Activated CD8-positive, alpha-beta T cell treated with anti-CD3 and anti-CD28 coated beads for 36 hours (primary cell): ENCODE results near the gene EVC2. TPM values are rescaled to one million over a fixed set of nuclear protein-coding genes. Genes with fewer than 3 reads are reported as not detected.

Source experiments
- ATAC-seq: fragments of 200-7000 bp; cut with Tn5 transposase; one replicate; pipeline ENCODE4 v1.10.0; 2021; ENCODE audit warnings: mild to moderate bottlenecking, moderate library complexity
- CTCF ChIA-PET: fragments of 350-600 bp; sonication (Branson Sonifier 250); formaldehyde crosslinking; loops from one replicate; lab custom pipeline; 2021; ENCODE audit warnings: antibody characterized with exemption; lab: Charles Lee
- POLR2A ChIA-PET: fragments of 350-600 bp; sonication (Branson Sonifier 250); formaldehyde crosslinking; loops from one replicate; lab custom pipeline; 2021; ENCODE audit warnings: antibody characterized with exemption; lab: Charles Lee
- DNase-seq: peaks from one replicate; pipeline ENCODE4 v3.0.0-alpha.2; 2020
- H3K27ac Mint-ChIP-seq: one replicate; pipeline ENCODE4 v1.8.0; 2021; ENCODE audit warnings: mild to moderate bottlenecking, mixed read lengths
- H3K27me3 Mint-ChIP-seq: one replicate; pipeline ENCODE4 v1.8.0; 2021; ENCODE audit warnings: mixed read lengths
- H3K36me3 Mint-ChIP-seq: one replicate; pipeline ENCODE4 v1.8.0; 2021; ENCODE audit warnings: low read depth, mixed read lengths
- H3K4me1 Mint-ChIP-seq: one replicate; pipeline ENCODE4 v1.8.0; 2021; ENCODE audit warnings: low read depth, mixed read lengths
- H3K4me3 Mint-ChIP-seq: one replicate; pipeline ENCODE4 v1.8.0; 2021; ENCODE audit warnings: mild to moderate bottlenecking, moderate library complexity, mixed read lengths
- H3K9me3 Mint-ChIP-seq: one replicate; pipeline ENCODE4 v1.8.0; 2021; ENCODE audit warnings: mixed read lengths
- intact Hi-C: fragments of 100-400 bp; cut with micrococcal nuclease; formaldehyde crosslinking; loops from one replicate; pipeline ENCODE4 v1.10.0; 2022
- total RNA-seq, 2 experiments: library from RNA; stranded (reverse); gene quantifications; one replicate each; pipeline ENCODE4 v1.2.3, GENCODE V29; 2021
- TF ChIP-seq, protein P1 (sequence below): fragments of 200-600 bp; IDR thresholded peaks from one replicate; pipeline ENCODE4 v1.8.0; 2022; ENCODE audit warnings: antibody characterized with exemption, mild to moderate bottlenecking

The EVC2 gene
- total RNA-seq, 2 experiments from 2014 or later: 0.83 to 1.3 TPM

DNA sequence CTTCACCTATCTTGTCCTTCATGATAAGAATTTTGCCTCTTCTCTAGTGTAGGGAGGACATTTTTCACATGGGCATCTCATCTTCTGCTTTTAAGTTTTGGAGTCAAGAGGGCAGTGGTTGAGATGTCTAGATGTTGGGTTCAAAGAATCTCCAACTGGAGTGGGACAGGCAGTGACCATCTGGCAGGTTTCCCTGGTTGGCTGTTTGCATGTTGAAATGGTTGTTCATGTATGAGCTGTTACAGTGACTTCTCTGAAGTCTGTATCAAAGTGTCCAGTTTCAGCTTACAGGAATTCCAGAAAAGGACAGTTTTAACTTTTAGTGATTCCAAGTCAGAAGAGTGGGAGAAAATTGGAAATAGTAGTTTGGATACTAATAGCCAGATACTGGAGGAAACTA, 192.7 kb downstream of the EVC2 start:
- TF ChIP-seq, protein P1, sequence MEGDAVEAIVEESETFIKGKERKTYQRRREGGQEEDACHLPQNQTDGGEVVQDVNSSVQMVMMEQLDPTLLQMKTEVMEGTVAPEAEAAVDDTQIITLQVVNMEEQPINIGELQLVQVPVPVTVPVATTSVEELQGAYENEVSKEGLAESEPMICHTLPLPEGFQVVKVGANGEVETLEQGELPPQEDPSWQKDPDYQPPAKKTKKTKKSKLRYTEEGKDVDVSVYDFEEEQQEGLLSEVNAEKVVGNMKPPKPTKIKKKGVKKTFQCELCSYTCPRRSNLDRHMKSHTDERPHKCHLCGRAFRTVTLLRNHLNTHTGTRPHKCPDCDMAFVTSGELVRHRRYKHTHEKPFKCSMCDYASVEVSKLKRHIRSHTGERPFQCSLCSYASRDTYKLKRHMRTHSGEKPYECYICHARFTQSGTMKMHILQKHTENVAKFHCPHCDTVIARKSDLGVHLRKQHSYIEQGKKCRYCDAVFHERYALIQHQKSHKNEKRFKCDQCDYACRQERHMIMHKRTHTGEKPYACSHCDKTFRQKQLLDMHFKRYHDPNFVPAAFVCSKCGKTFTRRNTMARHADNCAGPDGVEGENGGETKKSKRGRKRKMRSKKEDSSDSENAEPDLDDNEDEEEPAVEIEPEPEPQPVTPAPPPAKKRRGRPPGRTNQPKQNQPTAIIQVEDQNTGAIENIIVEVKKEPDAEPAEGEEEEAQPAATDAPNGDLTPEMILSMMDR: no peak
- POLR2A ChIA-PET: no interaction called here

More for the DNA sequence above, 192.7 kb downstream of the EVC2 start:
- DNase-seq (no peak), ATAC-seq (no peak)
- Mint-ChIP-seq H3K4me3 (no peak overlapping the region), H3K36me3 (no peaks in the 10 kb centered on the region), H3K27me3 (no peaks in the 10 kb centered on the region), H3K4me1 (no peaks in the 10 kb centered on the region), H3K9me3 (no peaks in the 10 kb centered on the region), H3K27ac (no peak overlapping the region)
- CTCF ChIA-PET: no interaction called here
- intact Hi-C loops: no loop called here

Other genes starting within 250 kb of the EVC2 start
- 1 to 10 TPM; 2.0 to 2.5 TPM for gene EVC, start 2.6 kb upstream of the EVC2 start, total RNA-seq
- not detected for gene CRMP1, start 184.5 kb upstream of the EVC2 start, total RNA-seq